NCI-H748 treated with DMSO at 0.1 percent for 48 hours (cell line): ENCODE results near the gene C7orf57.
A peak's percentile ranks its signal among the peaks of the same experiment; 100 is the strongest.

Experiments used
- DNase-seq: peaks from one replicate; lab custom pipeline; 2025; lab: John Stamatoyannopoulos, UW

Gene C7orf57

DNA sequence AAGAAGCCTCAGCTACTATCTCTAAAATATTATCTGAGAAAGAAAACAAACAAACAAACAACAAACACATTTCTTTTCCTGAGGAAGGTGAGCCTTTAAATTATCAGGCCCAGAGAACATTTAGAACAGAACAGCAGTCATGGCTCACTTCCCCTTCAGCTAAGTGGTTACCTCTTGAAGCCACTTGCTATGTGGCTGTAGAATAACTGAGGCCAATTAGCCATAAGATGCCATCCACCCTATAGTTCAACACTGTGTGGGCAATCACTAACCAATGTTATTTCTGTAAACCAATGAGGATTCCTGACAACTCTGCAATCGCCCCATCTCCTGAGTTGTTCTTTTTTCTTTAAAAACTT is 50.1 kb downstream of the C7orf57 start:
- no peak for DNase-seq

DNA sequence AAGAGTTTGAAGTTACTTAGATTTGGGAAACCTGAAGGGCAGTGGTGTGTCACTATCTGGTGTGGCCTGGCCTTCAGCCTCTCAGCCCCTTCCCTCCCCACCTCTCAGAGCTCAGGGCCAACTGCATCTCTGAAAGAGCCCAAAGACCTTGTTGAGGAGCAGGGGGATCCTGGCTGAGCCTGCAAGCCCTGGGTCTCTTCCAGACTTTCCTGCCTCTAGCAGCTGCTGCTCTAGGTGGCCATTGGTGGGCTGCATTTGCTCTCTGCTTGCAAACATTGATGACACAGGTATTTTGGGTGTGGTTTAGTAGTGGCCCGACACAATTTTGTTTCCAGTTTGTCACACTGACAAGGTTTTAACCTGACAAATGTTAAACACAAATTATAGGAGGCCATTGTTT is 50.6 kb downstream of the C7orf57 start:
- no peak for DNase-seq

DNA sequence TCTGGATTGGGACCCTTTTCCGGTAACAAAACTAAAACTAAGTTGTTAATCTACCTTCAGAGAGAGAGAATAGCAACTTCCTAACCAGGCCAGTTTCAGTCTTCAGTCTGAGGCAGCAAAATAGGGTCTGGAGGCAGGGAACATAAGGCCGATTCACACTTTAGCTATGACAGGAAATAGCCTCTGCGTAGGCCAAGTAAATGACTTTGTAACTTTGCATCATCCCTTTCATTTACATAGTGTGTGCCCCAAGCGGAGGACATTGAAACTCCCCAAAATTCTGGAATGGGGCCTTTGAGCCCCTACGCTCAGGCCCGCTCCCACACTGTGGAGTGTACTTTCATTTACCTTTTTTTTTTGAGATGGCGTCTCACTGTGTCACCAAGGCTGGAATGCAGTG is 52.0 kb downstream of the C7orf57 start:
- DNase-seq: no peak

GRCh38 chr7:48088559-48089045 is 53.3 kb downstream of the C7orf57 start:
- no peak for DNase-seq

- DNase-seq: peak; percentile 54
Observed at GRCh38 chr7:48089046-48090003, 54.0 kb downstream of the C7orf57 start, which contains the start of gene UPP1. Gene UPP1 (plus strand): TSS chr7:48089265. CDS start chr7:48094784, 5,519 bp downstream.

DNA sequence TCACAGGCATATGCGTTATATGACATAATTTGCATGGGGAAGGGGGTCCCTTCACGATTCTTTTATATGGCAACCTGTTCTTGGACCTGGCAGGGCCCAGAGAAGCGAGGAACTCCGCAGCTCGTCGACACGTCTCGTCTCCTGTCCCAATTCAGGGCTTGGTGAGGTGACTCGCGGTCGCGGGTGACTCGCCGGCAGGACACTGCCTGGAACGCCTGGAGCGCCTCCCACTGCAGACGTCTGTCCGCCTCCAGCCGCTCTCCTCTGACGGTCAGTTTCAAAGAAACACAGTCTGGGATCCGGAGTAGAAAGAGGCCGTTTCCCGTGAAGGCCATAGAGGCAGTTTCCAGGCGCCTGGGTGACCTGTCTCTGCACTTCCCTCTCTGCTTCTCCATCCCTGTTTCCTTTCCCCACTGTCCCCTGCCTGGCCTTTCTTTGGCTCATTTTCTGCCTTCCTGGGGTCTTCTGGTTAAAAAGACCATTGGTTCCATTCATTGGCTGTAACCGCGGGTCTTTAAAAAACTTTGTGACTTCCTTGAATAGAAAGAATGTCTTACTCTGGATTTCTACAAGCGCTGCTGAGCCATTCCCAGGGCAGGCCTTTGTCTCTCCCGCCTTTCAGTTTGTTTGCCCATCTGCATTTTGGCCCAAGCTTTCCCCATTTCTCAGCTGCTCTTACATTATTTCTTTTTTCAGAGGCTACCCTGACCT is 54.9 kb downstream of the C7orf57 start:
- no peak for DNase-seq

DNA sequence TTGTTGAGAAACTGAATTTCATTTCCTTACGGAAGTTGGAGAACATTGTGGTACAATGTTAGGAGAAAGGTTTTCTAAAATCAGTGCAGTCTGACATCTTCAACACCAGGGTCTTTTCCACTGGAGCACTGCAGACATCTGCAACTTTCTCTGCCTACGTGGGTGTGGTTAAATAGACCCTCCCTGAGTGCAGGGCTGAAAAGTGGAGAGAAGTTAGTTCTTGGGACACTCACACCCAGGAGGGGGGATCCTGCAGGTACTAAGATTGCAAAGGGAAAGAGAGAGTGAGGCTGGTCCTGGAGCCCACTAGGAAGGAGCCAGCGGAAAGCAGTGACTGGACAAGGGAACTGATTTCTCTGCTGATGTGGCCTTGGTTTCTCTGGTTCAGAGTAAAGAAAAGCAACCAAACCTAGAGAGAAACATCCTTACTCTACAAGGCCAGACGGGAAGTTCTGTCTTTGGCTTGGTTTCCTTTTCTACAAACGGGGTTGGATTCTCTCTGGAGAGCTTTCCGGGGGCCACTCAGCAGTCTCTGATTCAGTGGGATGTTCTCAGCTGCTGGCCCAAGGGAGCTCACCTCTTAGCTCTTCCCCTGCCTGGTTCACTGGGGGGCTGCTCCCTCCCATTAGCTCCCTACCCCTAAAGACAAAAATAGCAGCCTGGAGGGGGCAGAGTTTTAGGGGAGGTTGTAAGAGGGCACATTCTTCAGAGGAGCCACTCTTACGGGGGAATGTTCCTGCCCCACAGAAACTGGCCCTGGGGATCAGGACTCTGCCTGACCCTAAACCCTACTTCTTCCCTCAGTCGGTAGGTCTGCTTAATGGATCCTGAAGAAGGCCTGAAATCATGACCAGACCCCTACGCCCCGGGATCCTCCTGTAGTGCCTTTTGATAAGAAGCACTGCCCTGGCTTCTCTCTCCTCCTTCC is 56.4 kb downstream of the C7orf57 start:
- DNase-seq: no peak

GRCh38 chr7:48094861-48095293 is 59.5 kb downstream of the C7orf57 start:
- DNase-seq: no peak

GRCh38 chr7:48096273-48096672 is 60.9 kb downstream of the C7orf57 start:
- no peak for DNase-seq

GRCh38 chr7:48097521-48098231 is 62.3 kb downstream of the C7orf57 start:
- DNase-seq: no peak

DNA sequence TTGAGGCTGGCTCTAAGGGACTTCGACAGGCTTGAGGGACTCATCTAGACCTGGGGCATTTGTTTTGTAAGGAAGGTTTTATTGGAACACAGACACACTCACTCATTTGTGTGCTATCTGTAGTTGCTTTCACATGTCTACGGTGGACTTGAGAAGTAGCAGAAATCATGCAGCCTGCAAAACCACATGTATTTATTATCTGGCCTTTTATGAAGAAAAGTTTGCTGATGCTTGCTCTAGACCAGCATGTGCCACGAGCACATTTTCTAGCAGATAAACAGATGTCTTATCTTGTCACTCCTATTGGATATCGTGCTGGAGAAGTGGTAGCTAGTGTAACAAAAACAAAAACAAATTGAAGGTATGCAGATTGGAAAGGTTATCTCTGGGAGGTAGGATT is 63.5 kb downstream of the C7orf57 start:
- DNase-seq: no peak

DNA sequence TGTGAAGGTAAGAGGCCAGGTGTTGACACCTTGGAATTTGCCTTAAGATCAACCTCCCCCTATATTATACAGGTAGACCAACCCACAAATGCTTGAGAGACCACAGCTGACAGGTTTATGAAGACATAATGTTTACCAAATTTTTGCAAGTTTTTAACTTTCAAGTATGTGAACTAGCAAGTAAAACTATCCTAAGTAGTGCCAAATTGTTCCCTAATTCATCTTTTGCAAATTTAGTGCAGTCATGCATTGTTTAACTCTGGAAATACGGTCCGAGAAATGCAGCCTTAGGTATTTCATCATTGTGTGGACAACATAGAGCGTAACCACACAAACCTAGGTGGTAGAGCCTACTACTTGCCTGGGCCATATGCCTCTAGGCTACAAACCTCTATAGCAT is 64.4 kb downstream of the C7orf57 start:
- DNase-seq: no peak

DNA sequence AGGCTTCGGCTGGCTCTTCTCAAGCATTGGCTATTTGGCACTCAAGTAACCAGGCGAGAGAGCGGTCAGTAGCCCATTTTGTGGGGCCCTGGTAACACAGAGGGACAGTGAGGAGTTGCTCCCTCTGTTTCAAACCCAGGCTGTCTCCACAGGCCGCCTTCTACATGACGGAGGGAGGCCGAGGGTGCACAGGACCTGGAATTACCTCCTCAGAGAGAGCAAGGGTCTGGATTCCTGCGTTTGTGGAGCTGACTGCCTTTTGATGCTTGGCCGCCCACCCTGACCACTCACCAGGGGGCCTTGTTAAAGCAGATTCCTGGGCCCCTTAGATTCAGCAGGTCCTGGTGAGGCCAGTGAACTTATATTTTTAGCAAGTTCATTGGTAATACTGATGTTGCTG is 66.0 kb downstream of the C7orf57 start:
- DNase-seq: no peak

DNA sequence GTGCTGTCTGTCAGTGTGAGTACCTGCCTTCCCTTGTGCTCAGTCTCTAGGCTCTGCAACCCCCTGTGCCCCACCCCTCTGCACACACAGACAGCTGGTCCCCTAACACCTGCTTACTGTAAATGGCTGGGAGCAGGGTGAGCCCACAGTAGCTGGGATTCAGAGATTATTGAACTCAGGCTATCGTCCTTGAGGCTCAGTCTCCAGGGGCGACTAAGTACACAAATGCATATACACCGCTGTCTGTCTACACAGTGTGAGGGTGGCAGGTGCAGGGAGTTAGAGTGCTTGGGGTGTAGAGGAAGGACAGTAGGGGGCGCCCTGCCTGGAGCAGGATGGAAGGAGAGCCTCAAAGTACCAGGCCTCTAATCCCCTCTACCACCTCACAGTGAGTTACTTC is 66.6 kb downstream of the C7orf57 start:
- no peak for DNase-seq

DNA sequence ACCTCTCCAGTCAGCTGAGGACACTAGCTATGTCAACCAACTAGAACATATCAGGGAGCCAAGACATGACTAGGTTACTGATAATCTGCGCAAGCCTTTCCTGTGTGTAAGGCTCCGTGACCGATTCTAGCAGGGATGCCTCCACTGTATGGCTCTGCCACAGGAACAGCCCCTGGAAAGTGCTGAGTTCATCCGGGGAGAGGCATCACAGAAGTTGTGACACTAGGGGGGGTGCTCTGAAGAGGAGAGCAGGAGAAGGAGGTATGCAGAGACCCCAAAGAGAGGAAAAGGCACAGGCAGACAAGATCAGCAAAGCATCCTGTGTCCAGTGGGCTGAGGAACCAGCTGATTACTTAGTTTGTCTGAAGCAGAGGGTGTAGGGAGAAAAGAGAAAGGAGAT is 67.2 kb downstream of the C7orf57 start:
- DNase-seq: no peak

DNA sequence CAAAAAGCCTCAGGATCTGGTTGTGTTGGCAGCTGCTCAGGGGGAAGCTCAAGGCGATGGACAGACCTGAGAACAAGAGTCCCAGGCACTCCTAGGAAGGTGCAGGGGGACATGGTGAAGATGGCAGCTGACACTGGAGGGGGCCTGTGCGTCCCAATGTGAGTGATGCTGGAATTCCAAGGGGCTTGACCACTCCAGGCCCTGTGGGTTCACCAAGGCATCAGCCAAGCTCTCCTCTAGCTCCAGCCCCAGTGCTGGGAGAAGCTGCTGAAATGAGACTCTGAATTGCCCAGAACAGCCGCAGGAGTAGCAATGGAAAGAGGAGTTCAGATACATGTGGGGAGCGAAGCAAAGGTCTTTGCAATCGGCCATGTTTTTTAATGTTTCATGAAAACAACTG is 69.7 kb downstream of the C7orf57 start:
- DNase-seq: no peak

GRCh38 chr7:48106906-48107659 is 71.7 kb downstream of the C7orf57 start:
- DNase-seq: no peak

- no peak for DNase-seq
Observed at GRCh38 chr7:48107926-48108472, 72.7 kb downstream of the C7orf57 start.

DNA sequence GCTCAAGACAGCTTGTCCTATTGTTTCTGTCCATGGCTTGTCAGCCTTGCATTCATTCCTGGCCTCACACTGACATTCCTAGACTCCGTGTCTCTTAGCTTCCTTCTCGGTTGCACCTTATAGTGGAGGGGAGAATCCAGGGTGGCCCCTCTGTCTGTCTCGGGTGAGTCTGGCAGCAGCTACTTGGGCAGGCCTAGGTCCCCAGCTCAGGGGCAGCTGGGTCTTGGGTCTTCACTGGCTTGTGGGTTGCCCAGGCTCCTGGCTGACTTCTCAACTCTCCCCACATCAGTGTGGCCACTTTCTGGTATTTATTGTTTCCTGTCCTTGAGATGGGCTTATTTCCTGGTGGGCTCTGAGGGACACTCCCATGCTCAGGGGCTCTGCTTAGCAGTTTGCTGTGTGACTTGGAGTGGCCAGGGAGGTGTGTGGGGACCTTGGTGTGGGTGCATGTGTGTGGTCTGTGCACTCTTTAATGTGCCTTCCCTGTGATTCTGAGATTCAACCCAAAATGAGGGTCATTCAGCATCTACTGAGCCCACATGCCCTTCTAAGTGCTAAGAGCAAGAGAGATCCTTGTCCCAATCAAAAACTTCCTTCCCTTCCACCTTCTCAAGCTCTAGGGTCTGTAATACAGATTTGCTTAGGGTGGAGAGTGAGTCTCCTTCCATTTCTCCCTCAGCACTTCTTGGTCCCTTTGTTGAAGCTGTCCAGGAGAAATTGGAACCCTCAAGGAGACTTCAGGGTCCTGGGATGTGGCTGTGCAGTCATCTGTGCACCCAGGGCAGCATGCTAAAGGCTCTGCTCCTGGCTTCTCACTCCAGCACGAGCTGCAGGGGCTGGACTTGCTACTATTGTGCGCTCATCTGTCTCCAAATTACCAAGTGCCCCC is 73.9 kb downstream of the C7orf57 start:
- no peak for DNase-seq
